Memory B cell (primary cell): ENCODE data around the gene LALBA.
"Not testable (repeated sequence)": the region's sequence is repeated elsewhere in the genome, so short reads cannot be mapped to it uniquely, and the experiment has no call there.

Experiments used
- ATAC-seq: fragments of 150-1000 bp; cut with Tn5 transposase; 2 replicates; pipeline ENCODE4 v1.10.0; 2021; ENCODE audit warnings: low read depth, mild to moderate bottlenecking, moderate library complexity
- DNase-seq, 2 donors: peaks; one replicate each; pipeline ENCODE4 v3.0.0; 2022; ENCODE audit warnings: low spot score in 2 of 2
- H3K27ac Mint-ChIP-seq: one replicate; pipeline ENCODE4 v1.8.0; 2022; ENCODE audit warnings: mild to moderate bottlenecking, moderate library complexity, mixed read lengths
- H3K27me3 Mint-ChIP-seq: one replicate; pipeline ENCODE4 v1.8.0; 2022; ENCODE audit warnings: mixed read lengths
- H3K36me3 Mint-ChIP-seq: one replicate; pipeline ENCODE4 v1.8.0; 2022; ENCODE audit warnings: mild to moderate bottlenecking, mixed read lengths
- H3K4me1 Mint-ChIP-seq: one replicate; pipeline ENCODE4 v1.8.0; 2022; ENCODE audit warnings: mixed read lengths
- H3K4me3 Mint-ChIP-seq: one replicate; pipeline ENCODE4 v1.8.0; 2022; ENCODE audit warnings: mild to moderate bottlenecking, moderate library complexity, mixed read lengths
- H3K9me3 Mint-ChIP-seq: one replicate; pipeline ENCODE4 v1.8.0; 2022; ENCODE audit warnings: mixed read lengths

Gene LALBA

GRCh38 chr12:48556631-48557030 is 13.2 kb downstream of the LALBA start:
- peaks cover 16% of the 10 kb centered on the region for H3K27me3 Mint-ChIP-seq
- H3K36me3 Mint-ChIP-seq, result no peaks in the 10 kb centered on the region
- no peaks in the 10 kb centered on the region for H3K9me3 Mint-ChIP-seq
- no peak overlapping the region for H3K4me3 Mint-ChIP-seq
- no peak overlapping the region for H3K27ac Mint-ChIP-seq
- ATAC-seq (no peak), DNase-seq (no peak)
- no peaks in the 10 kb centered on the region for H3K4me1 Mint-ChIP-seq

GRCh38 chr12:48553666-48554343 is 16.0 kb downstream of the LALBA start:
- H3K27ac Mint-ChIP-seq, H3K27me3 Mint-ChIP-seq, H3K4me3 Mint-ChIP-seq, DNase-seq, H3K36me3 Mint-ChIP-seq, H3K4me1 Mint-ChIP-seq, H3K9me3 Mint-ChIP-seq, ATAC-seq: not testable (repeated sequence)

DNA sequence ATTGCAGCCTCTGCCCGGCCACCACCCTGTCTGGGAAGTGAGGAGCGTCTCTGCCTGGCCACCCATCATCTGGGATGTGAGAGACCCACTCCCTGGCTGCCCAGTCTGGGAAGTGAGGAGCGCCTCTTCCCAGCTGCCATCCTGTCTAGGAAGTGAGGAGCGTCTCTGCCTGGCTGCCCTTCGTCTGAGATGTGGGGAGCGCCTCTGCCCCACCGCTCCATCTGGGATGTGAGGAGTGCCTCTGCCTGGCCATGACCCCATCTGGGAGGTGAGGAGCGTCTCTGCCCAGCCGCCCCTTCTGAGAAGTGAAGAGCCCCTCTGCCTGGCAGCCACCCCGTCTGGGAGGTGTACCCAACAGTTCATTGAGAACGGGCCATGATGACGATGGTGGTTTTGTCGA is 18.2 kb downstream of the LALBA start:
- not testable (repeated sequence) for H3K9me3 Mint-ChIP-seq, ATAC-seq, H3K27me3 Mint-ChIP-seq, H3K27ac Mint-ChIP-seq, H3K36me3 Mint-ChIP-seq, H3K4me1 Mint-ChIP-seq, H3K4me3 Mint-ChIP-seq, DNase-seq

GRCh38 chr12:48547012-48547411 is 22.8 kb downstream of the LALBA start:
- not testable (repeated sequence) for H3K4me3 Mint-ChIP-seq, DNase-seq, H3K36me3 Mint-ChIP-seq, H3K27me3 Mint-ChIP-seq, H3K9me3 Mint-ChIP-seq, H3K4me1 Mint-ChIP-seq, H3K27ac Mint-ChIP-seq, ATAC-seq

DNA sequence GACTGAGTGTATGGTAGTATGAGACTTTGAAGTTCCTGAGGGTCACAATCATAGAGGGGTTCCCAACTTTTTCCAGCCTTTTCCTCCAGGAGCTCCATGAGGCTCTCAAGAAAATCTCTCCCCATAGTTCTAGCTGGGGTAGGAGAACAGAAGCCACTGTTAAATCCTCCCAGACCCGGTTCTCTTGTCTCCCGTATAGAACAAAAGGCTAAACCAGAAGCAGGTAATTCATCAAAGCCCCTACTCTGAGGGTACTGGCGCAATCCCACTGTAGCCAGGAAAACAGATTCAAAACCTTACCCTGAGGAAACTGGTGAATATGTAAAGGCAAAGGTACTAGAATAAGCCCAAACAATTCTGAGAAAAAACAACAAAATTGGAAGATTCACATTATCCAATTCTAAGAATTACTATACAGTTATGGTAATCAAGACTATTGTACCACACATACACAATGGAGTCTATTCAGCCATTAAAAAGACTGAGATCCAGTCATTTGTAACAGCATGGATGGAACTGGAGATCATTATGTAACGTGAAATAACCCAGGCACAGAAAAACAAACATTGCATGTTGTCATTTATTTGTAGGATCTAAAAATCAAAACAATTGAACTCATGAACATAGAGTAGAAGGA is 23.9 kb downstream of the LALBA start:
- Mint-ChIP-seq H3K9me3 (peaks cover 2% of the 10 kb centered on the region), H3K27ac (no peak overlapping the region), H3K27me3 (peaks cover 1% of the 10 kb centered on the region), H3K36me3 (no peaks in the 10 kb centered on the region), H3K4me1 (no peaks in the 10 kb centered on the region), H3K4me3 (no peak overlapping the region)
- ATAC-seq (no peak), DNase-seq (no peak)

DNA sequence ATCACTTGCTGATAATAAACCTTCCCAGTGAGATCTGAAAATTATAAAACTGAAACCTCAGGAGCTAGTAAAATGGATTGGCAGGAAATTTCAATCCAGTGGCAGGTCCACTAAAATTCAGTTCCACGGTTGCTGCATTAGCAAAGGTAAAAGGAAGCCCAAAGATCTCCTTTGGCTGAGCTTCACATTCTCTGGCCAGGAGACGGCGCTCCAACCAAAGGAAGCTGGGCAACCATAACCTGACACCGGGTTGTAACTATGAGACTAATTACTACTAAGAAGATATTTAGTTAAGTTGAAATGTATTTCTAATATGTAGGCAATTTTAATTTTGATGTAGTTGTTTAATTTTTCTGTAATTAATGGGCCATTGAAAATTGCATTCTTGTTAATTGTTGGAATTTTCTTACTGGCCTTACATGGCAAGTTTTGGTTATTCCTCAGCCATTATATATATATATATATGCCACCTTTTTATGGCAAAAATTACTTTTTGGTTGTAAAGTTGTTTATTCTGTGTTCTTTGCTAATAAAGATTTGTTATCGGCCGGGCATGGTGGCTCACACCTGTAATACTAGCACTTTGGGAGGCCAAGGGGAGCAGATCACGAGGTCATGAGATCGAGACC is 27.4 kb downstream of the LALBA start:
- ATAC-seq (no peak), DNase-seq (no peak)
- no peaks in the 10 kb centered on the region for H3K4me1 Mint-ChIP-seq
- no peaks in the 10 kb centered on the region for H3K36me3 Mint-ChIP-seq
- H3K4me3 Mint-ChIP-seq, result no peak overlapping the region
- H3K27me3 Mint-ChIP-seq, result peaks cover 6% of the 10 kb centered on the region
- H3K9me3 Mint-ChIP-seq, result no peaks in the 10 kb centered on the region
- no peak overlapping the region for H3K27ac Mint-ChIP-seq

GRCh38 chr12:48536602-48537001 is 33.2 kb downstream of the LALBA start:
- H3K4me3 Mint-ChIP-seq, result no peak overlapping the region
- H3K27ac Mint-ChIP-seq, result no peak overlapping the region
- DNase-seq (no peak), ATAC-seq (no peak)
- no peaks in the 10 kb centered on the region for H3K4me1 Mint-ChIP-seq
- H3K36me3 Mint-ChIP-seq, result no peaks in the 10 kb centered on the region
- peaks cover 2% of the 10 kb centered on the region for H3K9me3 Mint-ChIP-seq
- peaks cover 8% of the 10 kb centered on the region for H3K27me3 Mint-ChIP-seq

DNA sequence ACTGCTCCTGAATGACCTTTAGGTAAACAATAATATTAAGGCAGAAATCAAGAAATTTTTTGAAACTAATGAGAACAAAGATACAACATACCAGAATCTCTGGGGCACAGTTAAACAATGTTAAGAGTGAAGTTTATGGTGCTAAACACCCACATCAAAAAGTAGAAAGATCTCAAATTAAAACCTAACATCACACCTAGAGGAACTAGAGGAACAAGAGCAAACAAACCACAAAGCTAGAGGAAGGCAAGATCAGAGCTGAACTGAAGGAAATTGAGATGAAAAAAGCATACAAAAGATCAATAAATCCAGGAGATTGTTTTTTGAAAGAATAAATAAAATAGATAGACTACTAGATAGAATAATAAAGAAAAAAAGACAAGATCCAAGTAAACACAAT is 37.2 kb downstream of the LALBA start:
- H3K9me3 Mint-ChIP-seq, result peaks cover 2% of the 10 kb centered on the region
- no peak for ATAC-seq
- no peaks in the 10 kb centered on the region for H3K36me3 Mint-ChIP-seq
- peaks cover 3% of the 10 kb centered on the region for H3K27me3 Mint-ChIP-seq
- H3K4me1 Mint-ChIP-seq, result no peaks in the 10 kb centered on the region
- no peak overlapping the region for H3K27ac Mint-ChIP-seq
- DNase-seq, result no peak
- no peak overlapping the region for H3K4me3 Mint-ChIP-seq

DNA sequence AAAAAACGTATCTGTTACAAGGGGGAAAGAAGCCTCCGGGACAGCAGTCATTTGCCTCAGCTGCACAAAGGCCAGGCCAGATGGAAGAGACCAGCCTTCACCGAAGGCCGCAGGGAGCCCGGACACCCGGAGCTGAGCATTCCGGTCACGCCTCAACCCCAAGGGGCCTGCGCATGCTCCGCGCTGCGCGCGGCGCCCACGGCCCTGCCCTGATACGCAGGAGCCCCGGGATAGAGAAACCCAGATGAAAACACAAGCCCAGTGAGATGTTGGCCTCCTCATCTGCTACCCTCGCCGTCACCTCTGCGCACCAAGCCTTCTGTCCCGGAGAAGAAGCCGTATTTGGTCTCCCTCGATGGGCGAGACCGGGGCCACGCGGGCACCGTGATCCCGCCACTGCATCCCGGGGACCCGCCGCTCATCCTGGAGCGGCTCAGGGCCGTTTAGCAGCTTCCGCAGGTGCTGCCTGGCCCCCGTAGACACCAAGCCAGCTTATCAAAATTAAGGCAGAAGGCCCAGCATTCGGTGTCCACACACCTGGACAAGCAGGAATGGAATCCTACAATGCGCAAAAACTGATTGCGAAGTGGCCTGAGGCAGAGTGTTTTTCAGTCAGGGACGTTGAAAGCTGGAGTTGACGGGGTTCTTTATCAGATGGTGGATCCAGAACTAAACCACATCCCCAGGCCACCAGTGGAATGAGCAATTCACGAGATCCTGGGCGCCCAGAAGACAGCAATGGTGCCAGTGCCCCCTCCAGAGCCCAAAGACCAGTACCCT is 41.8 kb downstream of the LALBA start:
- no peak overlapping the region for H3K4me3 Mint-ChIP-seq
- H3K27ac Mint-ChIP-seq, result no peak overlapping the region
- DNase-seq (no peak), ATAC-seq (no peak)
- no peaks in the 10 kb centered on the region for H3K9me3 Mint-ChIP-seq
- H3K27me3 Mint-ChIP-seq, result peaks cover 9% of the 10 kb centered on the region
- H3K36me3 Mint-ChIP-seq, result no peaks in the 10 kb centered on the region
- H3K4me1 Mint-ChIP-seq, result no peaks in the 10 kb centered on the region

DNA sequence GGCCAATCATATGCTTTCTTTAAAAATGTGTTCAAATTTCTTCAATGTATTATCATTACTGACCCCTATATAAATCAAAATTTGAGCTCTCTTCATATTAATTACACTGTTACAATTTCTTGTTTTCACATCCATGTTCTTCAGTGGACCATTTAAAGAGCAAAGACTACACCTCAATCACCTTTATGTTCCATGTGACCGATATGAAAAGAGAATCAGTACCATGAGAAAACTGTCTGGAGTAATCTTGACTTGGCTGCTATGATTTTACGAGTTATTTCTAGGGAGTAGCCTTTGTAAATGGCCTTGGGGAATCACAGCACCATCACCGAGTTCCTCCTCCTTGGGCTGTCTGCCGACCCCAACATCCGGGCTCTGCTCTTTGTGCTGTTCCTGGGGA is 44.5 kb downstream of the LALBA start, which contains the start of gene OR8S1:
Gene OR8S1, plus strand, starts transcription at position 301 of the 400 bp plus-strand sequence. Its CDS starts 0 bp downstream, at position 301.
- no peak for ATAC-seq

GRCh38 chr12:48520381-48520780 is 49.5 kb downstream of the LALBA start:
- H3K27ac Mint-ChIP-seq, H3K36me3 Mint-ChIP-seq, DNase-seq, ATAC-seq, H3K27me3 Mint-ChIP-seq, H3K4me1 Mint-ChIP-seq, H3K4me3 Mint-ChIP-seq, H3K9me3 Mint-ChIP-seq: not testable (repeated sequence)

More for the DNA sequence above, 44.5 kb downstream of the LALBA start, which contains the start of gene OR8S1:
- DNase-seq, result no peak
- Mint-ChIP-seq H3K4me1 (no peaks in the 10 kb centered on the region), H3K36me3 (no peaks in the 10 kb centered on the region), H3K4me3 (no peak within 1 kb of the TSS), H3K27me3 (peaks cover 8% of the 10 kb centered on the region), H3K27ac (no peak within 1 kb of the TSS), H3K9me3 (no peaks in the 10 kb centered on the region)
